Tibial artery (tissue), 4 donors: ENCODE data around the gene SRPRA.

ENCODE experiments used
- DNase-seq, 2 donors: peaks; one replicate each; pipeline ENCODE4 v3.0.0-alpha.2; 2019
- H3K27ac ChIP-seq, 2 donors: fragments of 200-600 bp; sonication (generic) in 1 of 2; 1 replicate in 1 of 2; 2 replicates in 1 of 2; pipeline ENCODE4 v1.5.1; 2018 to 2019; ENCODE audit warnings: mild to moderate bottlenecking in 1 of 2
- H3K27me3 ChIP-seq, 2 donors: fragments of 200-600 bp; sonication (generic) in 1 of 2; one replicate each; pipeline versions ENCODE4 v1.5.1 to v1.6.0; 2016 to 2019
- H3K36me3 ChIP-seq, 3 donors: fragments of 200-600 bp; sonication (generic) in 2 of 3; one replicate each; pipeline ENCODE4 v1.5.1; 2016 to 2019; ENCODE audit warnings: mild to moderate bottlenecking in 2 of 3
- H3K4me1 ChIP-seq, 4 donors: fragments of 200-600 bp; sonication (generic) in 2 of 4; 1 replicate in 3 of 4; 2 replicates in 1 of 4; pipeline ENCODE4 v1.5.1; 2016 to 2019
- H3K4me3 ChIP-seq, 2 donors: fragments of 200-600 bp; sonication (generic) in 1 of 2; 1 replicate in 1 of 2; 2 replicates in 1 of 2; pipeline ENCODE4 v1.5.1; 2018 to 2019; ENCODE audit warnings: mild to moderate bottlenecking in 2 of 2
- H3K9me3 ChIP-seq, 3 donors: fragments of 200-600 bp; sonication (generic) in 1 of 3; one replicate each; pipeline ENCODE4 v1.5.1; 2016 to 2019
- intact Hi-C: fragments of 100-400 bp; cut with DNase I; formaldehyde crosslinking; loops from one replicate; pipeline ENCODE4 v1.15.0; 2023; ENCODE audit warnings: low total_unique reads
- TF ChIP-seq, protein P1 (sequence below), 2 experiments: fragments of 200-600 bp in 1 of 2; fragments of 450-650 bp in 1 of 2; IDR thresholded peaks; one replicate each; pipeline ENCODE4 v1.5.1; 2017 to 2019; ENCODE audit warnings: antibody characterized with exemption in 2 of 2, mild to moderate bottlenecking in 1 of 2, moderate library complexity in 1 of 2

Gene SRPRA

DNA sequence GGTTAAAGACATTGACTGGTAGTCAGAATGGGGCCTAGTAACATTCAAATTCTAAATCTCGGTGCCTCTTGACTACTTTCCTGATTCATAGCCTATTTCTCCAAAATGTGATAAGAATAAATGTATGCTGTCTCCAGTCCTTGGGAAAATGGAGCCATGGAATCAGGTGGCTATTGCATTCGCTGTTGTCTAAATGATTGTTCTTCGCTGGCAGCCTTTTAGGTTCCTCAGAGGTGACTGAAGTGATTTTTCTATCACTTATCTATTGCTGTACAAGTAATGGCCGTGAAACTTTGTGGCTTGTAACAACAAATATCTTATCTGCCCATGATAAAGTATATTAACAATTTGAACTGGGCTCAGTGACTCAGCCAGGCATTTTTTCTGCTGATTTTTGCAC is 15.4 kb downstream of the SRPRA start:
- H3K27me3 ChIP-seq = no peaks in the 10 kb centered on the region
- no peaks in the 10 kb centered on the region for H3K9me3 ChIP-seq
- H3K4me3 ChIP-seq = no peak overlapping the region
- peaks cover 9 to 37% (median 10%) of the 10 kb centered on the region in 3 donors for H3K36me3 ChIP-seq
- H3K4me1 ChIP-seq = no peaks in the 10 kb centered on the region
- intact Hi-C loops = no loop called here
- TF ChIP-seq, protein P1, sequence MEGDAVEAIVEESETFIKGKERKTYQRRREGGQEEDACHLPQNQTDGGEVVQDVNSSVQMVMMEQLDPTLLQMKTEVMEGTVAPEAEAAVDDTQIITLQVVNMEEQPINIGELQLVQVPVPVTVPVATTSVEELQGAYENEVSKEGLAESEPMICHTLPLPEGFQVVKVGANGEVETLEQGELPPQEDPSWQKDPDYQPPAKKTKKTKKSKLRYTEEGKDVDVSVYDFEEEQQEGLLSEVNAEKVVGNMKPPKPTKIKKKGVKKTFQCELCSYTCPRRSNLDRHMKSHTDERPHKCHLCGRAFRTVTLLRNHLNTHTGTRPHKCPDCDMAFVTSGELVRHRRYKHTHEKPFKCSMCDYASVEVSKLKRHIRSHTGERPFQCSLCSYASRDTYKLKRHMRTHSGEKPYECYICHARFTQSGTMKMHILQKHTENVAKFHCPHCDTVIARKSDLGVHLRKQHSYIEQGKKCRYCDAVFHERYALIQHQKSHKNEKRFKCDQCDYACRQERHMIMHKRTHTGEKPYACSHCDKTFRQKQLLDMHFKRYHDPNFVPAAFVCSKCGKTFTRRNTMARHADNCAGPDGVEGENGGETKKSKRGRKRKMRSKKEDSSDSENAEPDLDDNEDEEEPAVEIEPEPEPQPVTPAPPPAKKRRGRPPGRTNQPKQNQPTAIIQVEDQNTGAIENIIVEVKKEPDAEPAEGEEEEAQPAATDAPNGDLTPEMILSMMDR (IDR thresholded peaks at IDR 0.05) = no peak
- no peak for DNase-seq
- no peak overlapping the region for H3K27ac ChIP-seq

GRCh38 chr11:126246636-126247035 is 22.1 kb downstream of the SRPRA start:
- no peak overlapping the region for H3K27ac ChIP-seq
- intact Hi-C loops = no loop called here
- H3K4me1 ChIP-seq = no peaks in the 10 kb centered on the region
- TF ChIP-seq, protein P1 (IDR thresholded peaks at IDR 0.05) = no peak
- H3K27me3 ChIP-seq = no peaks in the 10 kb centered on the region
- H3K9me3 ChIP-seq = no peaks in the 10 kb centered on the region
- no peak for DNase-seq
- H3K36me3 ChIP-seq = peaks cover 20 to 26% (median 22%) of the 10 kb centered on the region in 3 donors
- H3K4me3 ChIP-seq = no peak overlapping the region

- intact Hi-C loops = no loop called here
Measured at GRCh38 chr11:126233391-126233790, 35.3 kb downstream of the SRPRA start.

DNA sequence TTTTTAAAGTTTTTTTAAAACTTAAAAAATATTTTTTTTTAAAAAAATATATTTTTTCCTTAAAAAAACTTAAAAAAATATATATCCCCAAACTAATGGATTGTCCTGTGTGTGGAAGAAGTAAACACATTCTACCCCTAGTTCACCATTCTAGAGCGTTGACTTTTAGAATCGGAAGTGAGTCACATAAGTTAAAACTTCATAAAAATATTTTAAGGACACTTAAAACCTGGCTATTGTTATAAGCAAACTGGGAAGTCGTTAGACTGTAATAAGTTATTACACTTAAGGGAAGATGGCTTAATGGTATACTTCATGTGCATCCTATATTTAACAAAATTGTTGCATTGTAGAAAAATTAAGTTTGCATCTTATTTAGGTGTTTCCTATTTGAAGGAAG is 36.0 kb downstream of the SRPRA start:
- no peak for DNase-seq
- no peaks in the 10 kb centered on the region for H3K9me3 ChIP-seq
- intact Hi-C loops = no loop called here
- no peaks in the 10 kb centered on the region for H3K27me3 ChIP-seq
- H3K27ac ChIP-seq = no peak overlapping the region
- TF ChIP-seq, protein P1 (IDR thresholded peaks at IDR 0.05) = no peak
- H3K4me1 ChIP-seq = no peaks in the 10 kb centered on the region
- no peak overlapping the region for H3K4me3 ChIP-seq
- peaks cover 9 to 20% (median 10%) of the 10 kb centered on the region in 3 donors for H3K36me3 ChIP-seq

More at GRCh38 chr11:126233391-126233790, 35.3 kb downstream of the SRPRA start:
- no peak overlapping the region for H3K27ac ChIP-seq
- no peaks in the 10 kb centered on the region for H3K9me3 ChIP-seq
- H3K4me1 ChIP-seq = no peaks in the 10 kb centered on the region
- H3K27me3 ChIP-seq = no peaks in the 10 kb centered on the region
- DNase-seq = no peak
- H3K4me3 ChIP-seq = no peak overlapping the region
- H3K36me3 ChIP-seq = peaks cover 16 to 26% (median 16%) of the 10 kb centered on the region in 3 donors
- TF ChIP-seq, protein P1 (IDR thresholded peaks at IDR 0.05) = no peak

GRCh38 chr11:126231725-126232459 is 36.8 kb downstream of the SRPRA start:
- H3K27me3 ChIP-seq = no peaks in the 10 kb centered on the region
- H3K27ac ChIP-seq = no peak overlapping the region
- H3K36me3 ChIP-seq = peaks cover 9 to 20% (median 10%) of the 10 kb centered on the region in 3 donors
- H3K9me3 ChIP-seq = no peaks in the 10 kb centered on the region
- no peak overlapping the region for H3K4me3 ChIP-seq
- intact Hi-C loops = no loop called here
- no peak for DNase-seq
- TF ChIP-seq, protein P1 (IDR thresholded peaks at IDR 0.05) = no peak
- H3K4me1 ChIP-seq = no peaks in the 10 kb centered on the region
